Measurements from ENCODE around the gene OBSCN. TPM values are rescaled to one million over a fixed set of nuclear protein-coding genes. Genes with fewer than 3 reads are reported as not detected.

Gene OBSCN
- total RNA-seq, 1 experiment from 2014 or later = 10.5 TPM

- ChIA-PET POLR2A (no interaction called here), CTCF (no interaction called here)
- no peaks in the 10 kb centered on the region for H3K4me1 ChIP-seq (ENCODE audit: control insufficient read depth, insufficient read depth, low read length)
- DNase-seq (ENCODE audit: low read depth, low spot score) = no peak
- in situ Hi-C loops (cut with HindIII; ENCODE audit: low pct_unique_long_range_greater_than_20kb, low sequenced_read_pairs) = no loop called here
- ATAC-seq = no peak
- no peaks in the 10 kb centered on the region for H3K36me3 ChIP-seq (ENCODE audit: control insufficient read depth, insufficient read depth, low read length)
- H3K4me3 ChIP-seq (ENCODE audit: low read depth in 2 of 2, low read length in 2 of 2) = no peak overlapping the region
- intact Hi-C loops (cut with micrococcal nuclease; ENCODE audit: unreplicated experiment) = no loop called here
- BruUV-seq (replicated peaks) = no TSS peak
- no peaks in the 10 kb centered on the region for H3K9me3 ChIP-seq (ENCODE audit: control insufficient read depth, insufficient read depth, low read depth, low read length)
- no peak overlapping the region for H3K27ac ChIP-seq (ENCODE audit: low read length)
- TF ChIP-seq POLR2AphosphoS5 (IDR thresholded peaks at IDR 0.05; ENCODE audit: low read depth, low read length) (no peak), TCF7L2 (IDR thresholded peaks at IDR 0.05; ENCODE audit: low read depth, low read length) (no peak), SIN3A (IDR thresholded peaks at IDR 0.05; ENCODE audit: borderline replicate concordance, insufficient read depth, low read depth, low read length) (no peak), REST (IDR thresholded peaks at IDR 0.05; ENCODE audit: insufficient read depth in 1 of 2, low read depth in 2 of 2, low read length in 1 of 2) (no peak)
- TF ChIP-seq, protein P1, sequence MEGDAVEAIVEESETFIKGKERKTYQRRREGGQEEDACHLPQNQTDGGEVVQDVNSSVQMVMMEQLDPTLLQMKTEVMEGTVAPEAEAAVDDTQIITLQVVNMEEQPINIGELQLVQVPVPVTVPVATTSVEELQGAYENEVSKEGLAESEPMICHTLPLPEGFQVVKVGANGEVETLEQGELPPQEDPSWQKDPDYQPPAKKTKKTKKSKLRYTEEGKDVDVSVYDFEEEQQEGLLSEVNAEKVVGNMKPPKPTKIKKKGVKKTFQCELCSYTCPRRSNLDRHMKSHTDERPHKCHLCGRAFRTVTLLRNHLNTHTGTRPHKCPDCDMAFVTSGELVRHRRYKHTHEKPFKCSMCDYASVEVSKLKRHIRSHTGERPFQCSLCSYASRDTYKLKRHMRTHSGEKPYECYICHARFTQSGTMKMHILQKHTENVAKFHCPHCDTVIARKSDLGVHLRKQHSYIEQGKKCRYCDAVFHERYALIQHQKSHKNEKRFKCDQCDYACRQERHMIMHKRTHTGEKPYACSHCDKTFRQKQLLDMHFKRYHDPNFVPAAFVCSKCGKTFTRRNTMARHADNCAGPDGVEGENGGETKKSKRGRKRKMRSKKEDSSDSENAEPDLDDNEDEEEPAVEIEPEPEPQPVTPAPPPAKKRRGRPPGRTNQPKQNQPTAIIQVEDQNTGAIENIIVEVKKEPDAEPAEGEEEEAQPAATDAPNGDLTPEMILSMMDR (IDR thresholded peaks at IDR 0.05) = no peak
- no peaks in the 10 kb centered on the region; the same call in 1 of the 2 replicates for H3K27me3 ChIP-seq (ENCODE audit: control insufficient read depth, insufficient read depth, low read length)
Measured at GRCh38 chr1:228350179-228350742, 142.4 kb downstream of the OBSCN start.

GRCh38 chr1:228350831-228351781 is 143.3 kb downstream of the OBSCN start:
- Histone ChIP-seq H3K4me3 (ENCODE audit: low read depth in 2 of 2, low read length in 2 of 2) (no peak overlapping the region), H3K9me3 (ENCODE audit: control insufficient read depth, insufficient read depth, low read depth, low read length) (no peaks in the 10 kb centered on the region), H3K4me1 (ENCODE audit: control insufficient read depth, insufficient read depth, low read length) (no peaks in the 10 kb centered on the region), H3K27me3 (ENCODE audit: control insufficient read depth, insufficient read depth, low read length) (no peaks in the 10 kb centered on the region; the same call in 1 of the 2 replicates), H3K27ac (ENCODE audit: low read length) (no peak overlapping the region), H3K36me3 (ENCODE audit: control insufficient read depth, insufficient read depth, low read length) (no peaks in the 10 kb centered on the region)
- intact Hi-C loops (cut with micrococcal nuclease; ENCODE audit: unreplicated experiment) (no loop called here), in situ Hi-C loops (cut with HindIII; ENCODE audit: low pct_unique_long_range_greater_than_20kb, low sequenced_read_pairs) (no loop called here)
- ATAC-seq = no peak
- CTCF ChIA-PET = no interaction called here
- DNase-seq (ENCODE audit: low read depth, low spot score) = no peak
- POLR2A ChIA-PET = no interaction called here
- no TSS peak for BruUV-seq (replicated peaks)
- TF ChIP-seq POLR2AphosphoS5 (IDR thresholded peaks at IDR 0.05; ENCODE audit: low read depth, low read length) = no peak
- no peak for TF ChIP-seq TCF7L2 (IDR thresholded peaks at IDR 0.05; ENCODE audit: low read depth, low read length)
- TF ChIP-seq SIN3A (IDR thresholded peaks at IDR 0.05; ENCODE audit: borderline replicate concordance, insufficient read depth, low read depth, low read length) = no peak
- TF ChIP-seq, protein P1 (IDR thresholded peaks at IDR 0.05) = no peak
- TF ChIP-seq REST (IDR thresholded peaks at IDR 0.05; ENCODE audit: insufficient read depth in 1 of 2, low read depth in 2 of 2, low read length in 1 of 2) = no peak
